ENCODE results near the gene STK24.
"Not testable (repeated sequence)": the region's sequence is repeated elsewhere in the genome, so short reads cannot be mapped to it uniquely, and the experiment has no call there.

Gene STK24

GRCh38 chr13:98581971-98582702 is 5.2 kb upstream of the STK24 start:
- no peak for DNase-seq

DNA sequence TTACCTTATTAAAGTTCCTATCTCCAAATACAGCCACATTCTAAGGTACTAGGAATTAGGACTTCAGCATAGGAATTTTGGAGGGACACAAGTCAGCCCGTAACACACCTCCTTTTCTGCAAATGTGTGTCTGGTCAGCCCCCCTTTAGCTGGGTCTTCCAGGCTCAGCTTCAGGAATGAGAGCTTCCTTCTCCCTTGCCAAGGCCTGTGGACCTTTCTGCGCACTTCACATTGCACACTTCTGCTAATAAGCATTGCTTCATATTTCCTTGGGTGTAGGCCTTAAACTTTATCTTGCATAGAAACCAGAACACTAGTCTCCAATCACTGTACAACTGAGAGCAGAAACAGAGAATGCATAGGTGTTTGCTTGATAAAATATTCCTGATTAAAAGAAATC is 4.5 kb upstream of the STK24 start:
- no peak for DNase-seq

- no peak for DNase-seq
These were observed 3.5 kb upstream of the STK24 start for GRCh38 chr13:98580420-98580819.

DNA sequence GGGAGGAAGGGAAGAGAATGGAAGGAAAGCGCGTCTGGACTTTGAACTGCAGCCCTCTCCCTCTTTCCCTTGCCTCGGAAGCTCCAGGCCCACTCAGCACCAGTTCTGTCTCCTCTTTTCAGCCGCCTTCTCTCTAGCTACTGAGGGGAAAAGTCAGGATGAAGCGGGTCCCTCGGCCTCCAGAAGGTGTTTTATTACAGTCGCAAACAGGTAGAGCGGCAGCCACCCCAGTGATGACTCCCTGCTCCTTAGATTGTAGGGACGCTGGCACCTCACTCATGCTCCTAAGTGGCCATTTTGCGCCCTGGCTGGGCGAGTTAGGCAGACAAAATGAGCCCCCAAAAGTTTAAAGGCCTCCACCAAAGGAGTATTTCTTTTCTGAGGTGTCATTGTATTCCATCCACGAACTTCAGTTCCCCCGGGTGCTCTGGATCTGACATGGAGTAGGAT is 954 bp upstream of the STK24 start:
- DNase-seq = no peak

DNA sequence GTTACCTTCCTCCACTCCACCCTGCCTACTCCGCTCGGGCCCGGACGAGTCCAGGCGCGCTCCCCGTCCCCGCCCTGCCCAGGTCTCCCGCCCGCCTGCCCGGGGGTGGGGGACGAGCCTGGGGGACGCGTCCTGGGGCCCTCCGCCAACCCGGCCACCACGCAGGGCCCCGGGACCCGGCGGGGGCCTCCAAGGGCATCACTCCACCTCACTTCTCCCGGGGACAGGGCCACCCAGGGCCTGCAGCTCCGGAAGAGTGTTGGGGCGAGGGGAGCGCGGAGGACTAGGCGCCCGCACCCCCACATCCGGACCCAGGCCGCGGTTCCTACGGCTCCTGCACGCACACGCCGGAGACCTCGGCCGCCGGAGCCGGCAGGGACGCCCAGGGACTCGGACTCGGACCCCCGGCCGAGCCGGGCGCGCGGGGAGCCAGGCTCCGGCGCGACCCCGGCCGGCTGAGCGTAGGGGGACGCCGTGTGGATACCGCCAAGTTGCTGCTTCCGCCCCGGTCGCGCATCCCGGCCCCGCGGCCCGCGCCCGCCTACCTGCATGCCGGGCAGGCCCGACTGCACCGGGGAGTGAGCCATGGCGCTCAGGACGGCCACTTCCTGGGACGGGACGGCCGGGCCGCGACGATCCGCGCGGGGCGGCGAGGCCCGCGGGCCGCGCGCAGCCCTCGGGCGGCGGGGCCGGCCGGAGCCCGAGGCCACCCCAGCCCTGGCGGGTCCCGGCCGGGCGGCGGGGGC is 534 bp downstream of the STK24 start:
- peak in 1 of 2 experiments; percentile 40 for DNase-seq

- DNase-seq = no peak
These were observed 1.1 kb downstream of the STK24 start for GRCh38 chr13:98575904-98576199.

GRCh38 chr13:98575009-98575903 is 1.7 kb downstream of the STK24 start:
- no peak for DNase-seq

DNA sequence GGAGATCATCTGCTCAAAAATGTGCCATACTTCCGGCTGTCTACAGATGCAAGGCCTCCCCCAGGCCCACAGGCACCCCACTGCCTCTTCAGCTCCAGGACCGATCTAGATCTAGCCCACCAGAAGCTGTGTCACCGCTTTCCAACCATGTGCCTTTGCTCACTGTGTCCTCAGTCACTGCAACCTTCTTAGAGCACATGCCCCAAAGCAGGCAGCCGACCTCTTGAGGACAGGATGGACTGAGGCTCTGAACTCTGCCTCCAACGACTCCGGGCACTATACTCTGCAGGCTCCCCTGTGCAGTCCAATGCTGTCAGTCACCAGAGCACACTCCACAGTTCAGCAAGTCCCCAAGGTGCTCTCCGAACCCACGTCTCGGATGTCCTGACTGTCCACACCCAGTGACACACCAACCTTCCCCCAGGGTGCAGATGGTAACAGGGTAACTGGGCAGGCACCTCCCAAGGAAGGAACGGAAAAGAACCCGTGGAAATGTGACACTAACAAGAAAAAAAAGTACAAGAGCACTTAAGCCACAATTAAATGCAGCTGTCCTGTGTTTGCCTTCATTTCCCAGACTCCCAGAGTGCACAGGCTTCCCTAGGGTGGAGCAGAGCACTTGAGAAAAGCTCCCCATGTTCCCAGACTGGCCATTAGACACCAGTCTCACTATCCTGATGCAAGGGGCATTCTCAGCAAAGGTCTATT is 4.8 kb downstream of the STK24 start:
- DNase-seq = peak in 1 of 2 experiments; percentile 29

GRCh38 chr13:98570929-98571372 is 6.0 kb downstream of the STK24 start:
- peak in 1 of 2 experiments; percentile 45 for DNase-seq

DNA sequence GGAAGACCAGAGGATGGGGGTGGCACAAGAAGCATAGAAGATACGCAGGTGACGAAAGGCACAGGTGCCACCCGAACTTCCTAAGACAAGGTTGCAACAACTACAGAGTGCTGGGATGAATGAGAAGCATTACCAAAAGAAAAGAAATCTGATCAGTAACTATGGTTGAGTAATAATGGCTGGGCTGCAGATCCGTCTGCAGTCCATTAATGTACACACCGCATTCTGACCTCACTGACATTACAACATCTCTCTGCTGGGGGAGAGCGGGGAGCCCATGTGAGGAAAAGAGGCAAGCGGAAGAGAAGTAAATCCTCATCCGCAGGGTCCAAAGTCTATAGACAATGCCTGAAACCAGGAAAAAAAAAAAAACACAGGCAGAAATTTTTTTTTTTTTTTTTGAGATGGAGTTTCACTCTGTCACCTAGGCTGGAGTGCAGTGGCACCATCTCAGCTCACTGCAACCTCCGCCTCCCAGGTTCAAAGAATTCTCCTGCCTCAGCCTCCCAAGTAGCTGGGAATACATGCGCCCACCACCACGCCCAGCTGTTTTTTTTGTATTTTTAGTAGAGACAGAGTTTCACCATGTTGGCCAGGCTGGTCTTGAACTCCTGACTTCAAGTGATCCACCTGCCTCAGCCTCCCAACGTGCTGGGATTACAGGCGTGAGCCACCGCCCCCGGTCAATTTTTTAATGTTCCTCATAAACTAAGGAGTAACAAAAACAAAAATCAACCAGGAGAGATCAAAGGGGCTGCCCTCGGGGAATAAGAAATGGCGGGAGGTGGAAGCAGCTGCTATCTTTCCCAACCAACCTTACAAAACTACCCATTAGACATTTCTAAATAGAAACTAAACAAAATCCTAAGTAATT is 7.2 kb downstream of the STK24 start:
- not testable (repeated sequence) for DNase-seq

DNA sequence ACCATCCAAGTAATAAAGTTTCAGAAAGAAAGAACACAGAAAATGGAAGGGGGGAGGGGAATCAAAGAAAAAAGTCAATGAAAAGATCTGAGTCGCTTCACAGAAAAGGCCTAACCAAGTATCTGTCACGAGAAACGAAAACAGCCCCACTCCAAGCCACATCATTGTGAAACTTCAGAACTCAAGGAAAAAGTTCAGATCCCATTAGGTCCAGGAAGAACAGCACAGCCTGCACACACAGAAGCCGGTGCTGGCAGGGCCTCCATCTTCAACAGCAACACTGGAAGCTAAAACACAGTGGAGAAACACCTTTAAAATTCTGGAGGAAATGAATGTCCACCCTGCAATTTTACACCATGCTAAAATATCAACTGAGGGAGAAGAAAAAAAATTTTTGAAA is 8.0 kb downstream of the STK24 start:
- DNase-seq = no peak

DNA sequence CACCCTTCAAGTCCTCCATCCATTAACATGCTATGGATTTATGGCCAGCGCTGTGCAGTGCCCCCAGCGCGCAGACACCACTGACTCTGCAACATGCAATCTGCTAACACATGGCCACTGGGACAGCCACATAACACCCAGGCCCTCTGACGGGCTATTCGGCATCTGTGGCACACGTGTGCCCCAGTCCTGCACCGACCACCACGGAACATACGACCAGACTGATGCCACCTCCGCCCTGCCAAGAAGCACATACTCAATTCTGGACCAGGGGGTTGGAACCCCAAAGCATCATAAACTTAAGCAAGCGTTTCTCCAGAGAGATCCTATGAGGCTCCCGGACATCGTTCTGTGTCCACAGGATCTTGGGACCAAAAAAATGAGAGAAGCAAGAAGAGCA is 9.8 kb downstream of the STK24 start:
- no peak for DNase-seq

DNA sequence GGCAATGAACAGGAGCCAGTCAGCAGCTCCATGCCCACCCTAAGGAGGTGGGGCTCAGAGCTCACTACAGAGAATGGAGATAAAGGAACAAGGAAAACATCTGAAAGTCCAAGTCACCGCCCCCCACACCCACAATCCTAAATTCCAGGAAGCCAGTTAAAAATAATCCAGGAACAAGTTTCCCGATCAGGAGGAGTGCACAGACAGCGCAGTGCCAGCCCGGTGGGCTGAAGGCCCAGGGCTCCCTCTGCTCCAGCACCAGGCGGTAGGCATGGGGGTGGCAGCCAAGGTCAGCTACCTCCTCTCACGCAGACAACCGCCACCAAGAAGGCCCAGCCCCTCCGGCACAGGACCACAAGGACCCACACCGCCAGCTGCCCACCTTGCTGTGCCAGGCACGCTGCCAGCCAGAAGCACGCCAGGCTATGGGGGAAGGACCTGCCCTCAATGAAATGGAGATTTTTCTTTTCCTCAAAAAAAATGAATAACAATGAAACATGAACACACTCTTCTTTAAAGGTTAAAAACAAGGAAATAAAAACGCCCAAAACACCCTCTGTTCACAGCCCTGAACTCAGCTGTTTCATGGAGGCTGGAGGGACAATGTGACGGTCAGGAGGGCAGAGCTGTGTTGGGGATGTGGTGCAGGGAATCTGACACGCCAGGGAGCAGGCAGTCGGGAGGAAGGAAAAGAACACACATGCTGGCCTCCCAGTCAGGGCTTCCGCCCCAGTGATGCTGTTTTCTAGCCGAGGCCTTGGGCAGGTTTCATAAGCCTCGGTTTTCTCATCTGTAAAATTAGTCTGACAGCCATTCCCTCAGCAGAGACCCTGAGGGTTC is 11.0 kb downstream of the STK24 start:
- DNase-seq = no peak

DNA sequence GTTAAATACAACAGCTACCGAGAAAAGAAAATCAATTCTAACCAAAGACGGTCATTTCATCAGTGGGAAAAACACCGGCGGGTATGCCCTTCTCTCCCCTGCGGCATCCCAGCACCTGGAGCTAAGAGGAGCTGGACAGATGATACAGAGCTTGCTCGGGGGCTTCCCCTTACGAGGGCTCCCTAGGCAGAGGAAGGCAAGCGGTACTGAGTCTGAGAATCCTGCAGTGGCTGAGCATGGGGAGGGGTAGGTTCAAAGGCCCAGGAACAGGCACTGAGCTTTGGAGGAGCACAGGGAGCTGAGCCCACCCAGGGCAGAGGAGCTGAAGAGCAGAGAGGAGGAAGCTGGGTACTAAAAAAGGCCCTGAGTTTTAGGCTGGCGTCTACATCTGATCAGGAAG is 12.7 kb downstream of the STK24 start:
- no peak for DNase-seq

- peak in 1 of 2 experiments; percentile 36 for DNase-seq
These were observed 13.8 kb downstream of the STK24 start for GRCh38 chr13:98563071-98563470.

- DNase-seq = no peak
These were observed 17.7 kb downstream of the STK24 start for GRCh38 chr13:98559169-98559568.

DNA sequence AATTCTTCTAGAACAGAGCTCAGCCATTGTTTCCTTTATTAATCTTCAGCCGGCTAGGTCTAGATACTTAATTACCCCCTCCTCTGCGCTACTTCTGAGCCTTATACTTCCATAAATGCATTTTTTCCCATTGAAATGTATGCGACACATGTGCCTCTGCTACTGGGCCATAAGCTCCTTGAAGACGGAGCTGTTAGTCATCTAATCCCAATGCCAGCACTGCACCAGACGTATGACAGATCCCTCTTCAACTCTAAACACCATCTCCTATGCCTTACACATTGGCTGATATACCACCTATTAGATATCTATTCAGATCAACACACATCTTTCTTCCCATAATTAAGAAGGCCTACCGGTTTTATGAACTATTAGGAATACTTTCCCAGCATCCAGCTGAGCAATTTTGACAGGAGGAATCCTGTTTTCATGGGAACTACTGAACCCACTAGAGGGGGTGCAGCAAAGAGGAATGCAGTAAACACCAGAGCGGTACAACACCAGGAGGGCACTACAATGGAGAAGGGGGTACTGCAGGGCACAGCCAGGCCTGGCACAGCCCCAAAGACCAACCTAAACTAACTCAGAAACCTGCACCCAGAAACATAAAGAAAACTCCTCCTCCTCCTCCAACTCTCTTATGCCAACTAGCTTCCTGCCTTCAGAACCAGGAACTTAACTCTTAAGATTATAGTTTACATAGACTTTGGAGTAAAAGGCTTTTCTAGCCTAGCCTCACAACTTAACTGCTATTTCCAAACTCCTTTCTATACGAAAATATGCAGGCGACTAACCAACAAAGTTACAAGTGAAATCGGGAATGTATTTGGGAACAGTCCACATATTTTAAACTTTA is 18.7 kb downstream of the STK24 start:
- DNase-seq = no peak

DNA sequence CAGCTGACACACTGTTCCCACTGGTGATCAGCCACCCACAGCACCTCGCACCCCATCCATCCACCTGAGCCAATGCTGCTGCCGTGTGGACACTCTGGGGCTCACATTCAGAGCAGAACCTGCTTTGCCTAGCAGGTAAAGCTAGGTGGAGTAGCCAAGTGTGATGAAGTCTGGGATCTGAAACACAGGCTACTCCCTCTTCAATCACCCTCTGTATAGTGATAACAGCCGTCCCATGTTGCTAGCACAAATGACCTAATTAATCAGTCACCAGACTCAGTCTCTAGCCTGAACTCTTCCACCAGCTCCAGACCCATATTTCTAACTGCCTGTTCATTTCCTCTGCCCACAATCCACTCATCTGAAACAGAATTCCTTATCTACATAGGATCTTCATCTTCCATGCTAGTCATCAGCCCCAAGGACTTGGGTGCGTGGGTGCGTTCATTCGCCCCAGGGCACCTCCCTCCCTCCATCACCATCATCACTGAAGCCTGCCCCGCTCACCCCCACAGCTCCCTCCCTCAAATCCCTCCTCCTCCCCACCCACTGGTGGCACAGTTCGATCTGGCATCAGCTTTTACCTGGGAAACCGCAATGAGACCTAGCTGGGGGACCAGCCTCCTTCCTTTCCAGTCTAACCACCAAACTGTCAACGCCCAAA is 19.8 kb downstream of the STK24 start:
- DNase-seq = peak in 1 of 2 experiments; percentile 62

DNA sequence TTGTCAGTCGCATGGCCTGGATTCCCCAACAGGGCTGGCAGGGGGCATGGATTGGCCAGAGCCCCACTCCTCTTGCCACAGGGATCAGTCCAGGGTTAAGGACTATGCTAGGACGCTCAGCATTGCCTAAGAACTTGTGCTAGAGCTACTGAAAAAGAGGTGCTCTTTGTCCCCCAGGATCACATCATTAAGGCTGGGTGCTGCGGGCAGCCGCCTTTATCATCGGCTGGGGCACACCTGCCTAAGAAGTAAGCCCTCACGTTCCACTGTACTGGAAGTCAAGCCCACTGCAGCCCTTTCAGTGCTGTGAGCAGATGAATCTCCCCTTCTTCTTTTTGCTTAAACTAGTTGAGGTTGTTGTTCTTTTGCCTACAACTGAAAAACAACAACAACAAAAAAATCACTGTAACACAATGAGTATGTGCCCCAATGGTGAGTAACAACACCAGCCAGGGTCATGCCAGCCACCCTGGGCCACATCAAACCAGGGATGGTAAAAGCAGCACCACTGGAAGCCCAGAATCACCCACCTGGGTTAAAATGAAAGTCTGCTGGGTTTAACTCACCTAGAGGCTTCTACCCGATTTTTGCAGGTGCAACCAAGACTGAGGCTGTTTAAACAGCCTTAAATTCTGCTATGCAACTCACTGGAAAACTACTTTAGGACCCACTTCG is 20.6 kb downstream of the STK24 start:
- DNase-seq = no peak
